Tibial artery (tissue), 4 donors: Measurements from ENCODE around the gene HPS3.

ENCODE experiments used
- DNase-seq, 2 donors: peaks; one replicate each; pipeline ENCODE4 v3.0.0-alpha.2; 2019
- H3K27ac ChIP-seq, 2 donors: fragments of 200-600 bp; sonication (generic) in 1 of 2; 1 replicate in 1 of 2; 2 replicates in 1 of 2; pipeline ENCODE4 v1.5.1; 2018 to 2019; ENCODE audit warnings: mild to moderate bottlenecking in 1 of 2
- H3K27me3 ChIP-seq, 2 donors: fragments of 200-600 bp; sonication (generic) in 1 of 2; one replicate each; pipeline versions ENCODE4 v1.5.1 to v1.6.0; 2016 to 2019
- H3K36me3 ChIP-seq, 3 donors: fragments of 200-600 bp; sonication (generic) in 2 of 3; one replicate each; pipeline ENCODE4 v1.5.1; 2016 to 2019; ENCODE audit warnings: mild to moderate bottlenecking in 2 of 3
- H3K4me1 ChIP-seq, 4 donors: fragments of 200-600 bp; sonication (generic) in 2 of 4; 1 replicate in 3 of 4; 2 replicates in 1 of 4; pipeline ENCODE4 v1.5.1; 2016 to 2019
- H3K4me3 ChIP-seq, 2 donors: fragments of 200-600 bp; sonication (generic) in 1 of 2; 1 replicate in 1 of 2; 2 replicates in 1 of 2; pipeline ENCODE4 v1.5.1; 2018 to 2019; ENCODE audit warnings: mild to moderate bottlenecking in 2 of 2
- H3K9me3 ChIP-seq, 3 donors: fragments of 200-600 bp; sonication (generic) in 1 of 3; one replicate each; pipeline ENCODE4 v1.5.1; 2016 to 2019
- CTCF ChIP-seq, 2 experiments: fragments of 200-600 bp in 1 of 2; fragments of 450-650 bp in 1 of 2; IDR thresholded peaks; one replicate each; pipeline ENCODE4 v1.5.1; 2017 to 2019; ENCODE audit warnings: antibody characterized with exemption in 2 of 2, mild to moderate bottlenecking in 1 of 2, moderate library complexity in 1 of 2
- intact Hi-C: fragments of 100-400 bp; cut with DNase I; formaldehyde crosslinking; loops from one replicate; pipeline ENCODE4 v1.15.0; 2023; ENCODE audit warnings: low total_unique reads

The HPS3 gene

GRCh38 chr3:149174901-149175300 lies 45.5 kb downstream of the HPS3 start:
- H3K36me3 ChIP-seq = peaks cover 39 to 64% (median 60%) of the 10 kb centered on the region in 3 donors
- peaks cover 0 to 10% (median 3%) of the 10 kb centered on the region in 4 donors for H3K4me1 ChIP-seq
- intact Hi-C loops = no loop called here
- H3K4me3 ChIP-seq = no peak overlapping the region
- no peaks in the 10 kb centered on the region for H3K9me3 ChIP-seq
- no peaks in the 10 kb centered on the region for H3K27me3 ChIP-seq
- no peak overlapping the region for H3K27ac ChIP-seq
- no peak for DNase-seq
- no peak for TF ChIP-seq CTCF (IDR thresholded peaks at IDR 0.05)

- intact Hi-C loops = no loop called here
- DNase-seq = no peak
- H3K4me1 ChIP-seq = peaks cover 0 to 22% (median 5%) of the 10 kb centered on the region in 4 donors
- no peak overlapping the region for H3K27ac ChIP-seq
- peaks cover 21 to 46% (median 44%) of the 10 kb centered on the region in 3 donors for H3K36me3 ChIP-seq
- no peaks in the 10 kb centered on the region for H3K9me3 ChIP-seq
- no peak for TF ChIP-seq CTCF (IDR thresholded peaks at IDR 0.05)
- H3K4me3 ChIP-seq = no peak overlapping the region
- H3K27me3 ChIP-seq = no peaks in the 10 kb centered on the region
Measured at GRCh38 chr3:149177122-149177521, 47.7 kb downstream of the HPS3 start.

DNA sequence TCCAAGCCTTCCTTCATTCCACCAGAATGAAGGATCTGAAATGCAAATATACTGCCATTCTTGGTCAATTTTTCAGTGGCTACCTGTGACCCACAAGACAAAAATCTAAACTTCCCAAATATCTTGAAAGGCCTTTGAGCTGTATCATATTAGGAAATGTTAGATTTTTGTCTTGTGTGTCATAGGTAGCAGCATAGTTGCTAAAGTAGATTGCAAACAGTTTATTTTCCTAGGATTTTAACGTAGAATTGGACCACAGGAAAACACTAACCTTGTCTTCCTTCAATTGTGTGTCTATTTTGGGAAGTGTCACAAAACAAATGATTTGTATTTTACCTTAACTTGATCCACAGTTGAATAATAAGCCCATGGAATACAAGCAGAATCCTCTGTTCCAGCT lies 49.8 kb downstream of the HPS3 start:
- TF ChIP-seq CTCF (IDR thresholded peaks at IDR 0.05) = no peak
- DNase-seq = no peak
- H3K36me3 ChIP-seq = peaks cover 8 to 28% (median 24%) of the 10 kb centered on the region in 3 donors
- intact Hi-C loops = no loop called here
- H3K9me3 ChIP-seq = no peaks in the 10 kb centered on the region
- H3K4me1 ChIP-seq = peaks cover 0 to 22% (median 5%) of the 10 kb centered on the region in 4 donors
- no peak overlapping the region for H3K4me3 ChIP-seq
- peak overlapping the region; percentile 17 to 30 for H3K27ac ChIP-seq
- H3K27me3 ChIP-seq = no peaks in the 10 kb centered on the region

DNA sequence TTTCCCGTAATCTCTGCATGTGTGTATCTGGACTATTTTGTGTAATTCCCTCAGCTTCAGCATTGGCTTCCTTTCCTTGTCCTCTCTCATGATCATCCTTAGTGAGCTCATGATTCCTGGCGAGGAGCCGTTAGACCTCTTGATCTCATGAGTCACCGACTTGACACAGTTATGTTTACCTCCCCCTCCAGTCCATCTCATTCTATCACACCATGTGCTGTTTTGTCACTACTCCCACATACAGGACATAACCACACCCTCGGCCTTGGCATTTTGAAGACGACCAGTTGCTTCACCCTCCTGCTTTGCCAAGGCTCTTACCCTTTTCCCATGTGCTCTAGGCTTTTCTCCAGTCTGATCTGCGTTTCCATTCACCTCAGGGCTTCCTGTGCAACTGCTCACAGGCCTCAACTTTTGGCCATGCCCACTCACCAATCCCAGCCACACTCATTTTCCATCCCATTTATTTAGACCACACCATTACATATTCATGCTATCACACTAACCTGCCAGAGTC lies 50.7 kb downstream of the HPS3 start:
- Histone ChIP-seq H3K27me3 (no peaks in the 10 kb centered on the region), H3K27ac (peak overlapping the region; percentile 46 to 58), H3K9me3 (no peaks in the 10 kb centered on the region), H3K36me3 (peaks cover 3 to 19% (median 18%) of the 10 kb centered on the region in 3 donors), H3K4me1 (peaks cover 0 to 22% (median 5%) of the 10 kb centered on the region in 4 donors), H3K4me3 (no peak overlapping the region)
- intact Hi-C loops = no loop called here
- TF ChIP-seq CTCF (IDR thresholded peaks at IDR 0.05) = no peak
- peak; percentile 93 to 98 for DNase-seq

DNA sequence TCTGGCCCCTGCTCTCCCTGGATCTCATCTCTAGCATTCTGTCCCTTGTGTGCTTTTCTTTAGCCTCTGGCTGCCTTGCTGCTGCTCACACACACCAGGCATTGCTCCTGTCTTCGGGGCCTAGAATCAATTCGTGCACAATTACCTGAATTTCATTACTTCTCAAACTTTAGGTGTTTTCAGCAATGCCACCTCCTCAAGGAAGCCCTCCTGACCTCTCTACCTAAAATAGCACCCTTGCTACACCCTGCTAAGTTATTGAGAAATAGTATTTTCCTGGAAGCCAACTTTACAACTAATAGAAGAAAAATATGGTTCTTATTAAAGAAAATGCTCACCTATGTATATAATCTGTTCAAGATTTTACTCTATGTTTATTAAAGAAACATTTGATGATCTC lies 51.7 kb downstream of the HPS3 start:
- H3K27ac ChIP-seq = peak overlapping the region; percentile 46 to 58
- no peak for TF ChIP-seq CTCF (IDR thresholded peaks at IDR 0.05)
- H3K4me1 ChIP-seq = peaks cover 0 to 22% (median 5%) of the 10 kb centered on the region in 4 donors
- H3K27me3 ChIP-seq = no peaks in the 10 kb centered on the region
- no peaks in the 10 kb centered on the region for H3K9me3 ChIP-seq
- H3K36me3 ChIP-seq = peaks cover 0 to 13% (median 10%) of the 10 kb centered on the region in 3 donors
- H3K4me3 ChIP-seq = no peak overlapping the region
- DNase-seq = no peak
- intact Hi-C loops = no loop called here

GRCh38 chr3:149186219-149186618 lies 56.8 kb downstream of the HPS3 start:
- no peaks in the 10 kb centered on the region for H3K27me3 ChIP-seq
- peaks cover 0 to 1% (median 0%) of the 10 kb centered on the region in 4 donors for H3K4me1 ChIP-seq
- no peak overlapping the region for H3K4me3 ChIP-seq
- no peak overlapping the region for H3K27ac ChIP-seq
- no peak for DNase-seq
- H3K36me3 ChIP-seq = no peaks in the 10 kb centered on the region
- intact Hi-C loops = no loop called here
- TF ChIP-seq CTCF (IDR thresholded peaks at IDR 0.05) = no peak
- H3K9me3 ChIP-seq = no peaks in the 10 kb centered on the region
